Brain pericyte (primary cell): ENCODE data around the gene TTLL1.
A peak's percentile ranks its signal among the peaks of the same experiment; 100 is the strongest.
"Not testable (repeated sequence)": the region's sequence is repeated elsewhere in the genome, so short reads cannot be mapped to it uniquely, and the experiment has no call there.

Source experiments
- DNase-seq: peaks from one replicate; pipeline ENCODE4 v3.0.0-alpha.2; 2012; ENCODE audit warnings: low read depth, low spot score

Gene TTLL1

GRCh38 chr22:43066844-43067385, 22.3 kb downstream of the TTLL1 start:
- no peak for DNase-seq

- DNase-seq: no peak
Measured at GRCh38 chr22:43066134-43066533, 23.1 kb downstream of the TTLL1 start.

- DNase-seq: no peak
Measured at GRCh38 chr22:43060183-43060582, 29.0 kb downstream of the TTLL1 start.

GRCh38 chr22:43057641-43058040, 31.6 kb downstream of the TTLL1 start:
- DNase-seq: no peak

GRCh38 chr22:43053176-43053575, 36.0 kb downstream of the TTLL1 start:
- DNase-seq: no peak

- DNase-seq: no peak
Measured at GRCh38 chr22:43050995-43051394, 38.2 kb downstream of the TTLL1 start.

GRCh38 chr22:43047605-43048004, 41.6 kb downstream of the TTLL1 start:
- DNase-seq: no peak

GRCh38 chr22:43044290-43044712, 44.9 kb downstream of the TTLL1 start:
- no peak for DNase-seq

- DNase-seq: peak; percentile 73
Measured at GRCh38 chr22:43042101-43042780, 47.0 kb downstream of the TTLL1 start.

- no peak for DNase-seq
Measured at GRCh38 chr22:43039800-43040199, 49.4 kb downstream of the TTLL1 start.

GRCh38 chr22:43038325-43038724, 50.9 kb downstream of the TTLL1 start:
- DNase-seq: no peak

GRCh38 chr22:43036282-43036829, 52.8 kb downstream of the TTLL1 start:
- peak; percentile 67 for DNase-seq

GRCh38 chr22:43035250-43035649, 53.9 kb downstream of the TTLL1 start:
- no peak for DNase-seq

- no peak for DNase-seq
Measured at GRCh38 chr22:43031617-43032016, 57.6 kb downstream of the TTLL1 start.

GRCh38 chr22:43018615-43019014, 70.6 kb downstream of the TTLL1 start:
- DNase-seq: no peak

GRCh38 chr22:43017525-43018460, 71.4 kb downstream of the TTLL1 start:
- DNase-seq: no peak

GRCh38 chr22:43016150-43016549, 73.0 kb downstream of the TTLL1 start:
- not testable (repeated sequence) for DNase-seq

GRCh38 chr22:43015677-43016042, 73.5 kb downstream of the TTLL1 start:
- no peak for DNase-seq

- DNase-seq: peak; percentile 91
Measured at GRCh38 chr22:43014869-43015676, 74.1 kb downstream of the TTLL1 start, which contains the start of gene PACSIN2. Gene PACSIN2 (minus strand): TSS chr22:43015149. CDS start chr22:42912080, 103,069 bp downstream.

GRCh38 chr22:43014316-43014868, 74.8 kb downstream of the TTLL1 start:
- no peak for DNase-seq
